Lower lobe of right lung (tissue), 2 donors: Measurements from ENCODE around the gene TIPIN. TPM values are rescaled to one million over a fixed set of nuclear protein-coding genes. Genes with fewer than 3 reads are reported as not detected.
A peak's percentile ranks its signal among the peaks of the same experiment; 100 is the strongest.

Experiments
- ATAC-seq, 2 donors: fragments of 200-7000 bp; cut with Tn5 transposase; one replicate each; pipeline ENCODE4 v1.9.1; 2020 to 2022; ENCODE audit warnings: mild to moderate bottlenecking in 2 of 2, moderate library complexity in 2 of 2
- DNase-seq: peaks from one replicate; pipeline ENCODE4 v3.0.0-alpha.2; 2020
- H3K27ac ChIP-seq: fragments of 200-600 bp; one replicate; pipeline ENCODE4 v1.8.0; 2022
- H3K27me3 ChIP-seq: fragments of 200-600 bp; one replicate; pipeline ENCODE4 v1.8.0; 2022; ENCODE audit warnings: low read depth
- H3K36me3 ChIP-seq: fragments of 200-600 bp; one replicate; pipeline ENCODE4 v1.8.0; 2022; ENCODE audit warnings: mild to moderate bottlenecking
- H3K4me1 ChIP-seq: fragments of 200-600 bp; one replicate; pipeline ENCODE4 v1.8.0; 2022
- H3K4me3 ChIP-seq: fragments of 200-600 bp; one replicate; pipeline ENCODE4 v1.8.0; 2022; ENCODE audit warnings: mild to moderate bottlenecking
- H3K9me3 ChIP-seq: fragments of 200-600 bp; one replicate; pipeline ENCODE4 v1.8.0; 2022
- intact Hi-C: fragments of 100-400 bp; cut with DNase I; formaldehyde crosslinking; loops from one replicate; pipeline ENCODE4 v1.11.0; 2022
- total RNA-seq: library from RNA; stranded (reverse); fragmentation: NEBNext Ultra II Directional; extraction: Animal tissue kit (Norgen Biotek cat#: 25700); gene quantifications from one replicate; pipeline ENCODE4 v1.2.1, GENCODE V29; 2021
- TF ChIP-seq, protein P1 (sequence below): fragments of 200-600 bp; IDR thresholded peaks from one replicate; pipeline ENCODE4 v1.8.0; 2022; ENCODE audit warnings: antibody characterized with exemption, mild to moderate bottlenecking
- donor health status: DM: no; HTN: yes; CAD: no; lungs with severe emphysema.

Gene TIPIN
- total RNA-seq, 1 donor from 2014 or later, result 6.9 TPM

DNA sequence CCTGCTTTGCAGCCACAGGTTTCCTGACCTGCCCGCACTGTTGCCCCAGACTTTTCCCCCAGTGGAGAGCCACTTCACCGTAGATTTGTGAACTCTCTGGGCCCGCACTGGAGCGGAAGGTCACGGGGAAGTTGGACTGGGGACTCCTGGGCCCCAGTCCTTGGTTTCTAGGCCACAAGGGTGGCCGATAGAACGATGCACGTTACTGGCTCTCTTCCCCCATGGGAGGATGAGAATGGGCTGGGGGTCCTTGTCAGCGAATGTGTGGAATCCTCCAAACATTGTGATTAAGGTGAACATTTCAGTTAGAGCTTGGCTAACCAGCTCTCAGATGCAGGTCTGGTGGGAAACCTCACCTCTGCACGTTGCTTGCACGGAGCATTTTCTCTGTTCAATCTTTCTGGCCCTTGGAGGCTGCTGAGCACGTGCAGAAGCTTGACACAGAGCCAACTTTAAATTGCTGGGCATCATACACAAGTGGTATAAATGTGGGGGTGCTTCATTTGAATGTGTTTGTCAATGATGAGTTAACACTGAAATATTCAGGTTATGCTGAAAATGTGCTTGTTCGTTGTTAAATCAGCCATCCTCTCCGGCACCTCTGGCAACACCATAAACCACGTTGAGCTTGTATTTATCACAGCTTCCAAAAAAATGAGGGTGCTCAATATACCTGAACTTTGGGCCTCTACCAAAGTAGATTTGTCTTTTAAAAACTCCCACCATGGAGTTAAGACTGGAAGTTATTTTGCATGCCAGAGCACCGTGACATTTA, 62.1 kb downstream of the TIPIN start:
- TF ChIP-seq, protein P1, sequence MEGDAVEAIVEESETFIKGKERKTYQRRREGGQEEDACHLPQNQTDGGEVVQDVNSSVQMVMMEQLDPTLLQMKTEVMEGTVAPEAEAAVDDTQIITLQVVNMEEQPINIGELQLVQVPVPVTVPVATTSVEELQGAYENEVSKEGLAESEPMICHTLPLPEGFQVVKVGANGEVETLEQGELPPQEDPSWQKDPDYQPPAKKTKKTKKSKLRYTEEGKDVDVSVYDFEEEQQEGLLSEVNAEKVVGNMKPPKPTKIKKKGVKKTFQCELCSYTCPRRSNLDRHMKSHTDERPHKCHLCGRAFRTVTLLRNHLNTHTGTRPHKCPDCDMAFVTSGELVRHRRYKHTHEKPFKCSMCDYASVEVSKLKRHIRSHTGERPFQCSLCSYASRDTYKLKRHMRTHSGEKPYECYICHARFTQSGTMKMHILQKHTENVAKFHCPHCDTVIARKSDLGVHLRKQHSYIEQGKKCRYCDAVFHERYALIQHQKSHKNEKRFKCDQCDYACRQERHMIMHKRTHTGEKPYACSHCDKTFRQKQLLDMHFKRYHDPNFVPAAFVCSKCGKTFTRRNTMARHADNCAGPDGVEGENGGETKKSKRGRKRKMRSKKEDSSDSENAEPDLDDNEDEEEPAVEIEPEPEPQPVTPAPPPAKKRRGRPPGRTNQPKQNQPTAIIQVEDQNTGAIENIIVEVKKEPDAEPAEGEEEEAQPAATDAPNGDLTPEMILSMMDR, result no peak
- H3K4me3 ChIP-seq, result peak overlapping the region; percentile 81
- peaks cover 29% of the 10 kb centered on the region for H3K4me1 ChIP-seq
- no peaks in the 10 kb centered on the region for H3K9me3 ChIP-seq
- peak; percentile 72 for DNase-seq
- no peaks in the 10 kb centered on the region for H3K27me3 ChIP-seq
- ATAC-seq, result peak; percentile 67 to 75
- peaks cover 13% of the 10 kb centered on the region for H3K36me3 ChIP-seq
- H3K27ac ChIP-seq, result peak overlapping the region; percentile 94
- intact Hi-C loops, result no loop called here

DNA sequence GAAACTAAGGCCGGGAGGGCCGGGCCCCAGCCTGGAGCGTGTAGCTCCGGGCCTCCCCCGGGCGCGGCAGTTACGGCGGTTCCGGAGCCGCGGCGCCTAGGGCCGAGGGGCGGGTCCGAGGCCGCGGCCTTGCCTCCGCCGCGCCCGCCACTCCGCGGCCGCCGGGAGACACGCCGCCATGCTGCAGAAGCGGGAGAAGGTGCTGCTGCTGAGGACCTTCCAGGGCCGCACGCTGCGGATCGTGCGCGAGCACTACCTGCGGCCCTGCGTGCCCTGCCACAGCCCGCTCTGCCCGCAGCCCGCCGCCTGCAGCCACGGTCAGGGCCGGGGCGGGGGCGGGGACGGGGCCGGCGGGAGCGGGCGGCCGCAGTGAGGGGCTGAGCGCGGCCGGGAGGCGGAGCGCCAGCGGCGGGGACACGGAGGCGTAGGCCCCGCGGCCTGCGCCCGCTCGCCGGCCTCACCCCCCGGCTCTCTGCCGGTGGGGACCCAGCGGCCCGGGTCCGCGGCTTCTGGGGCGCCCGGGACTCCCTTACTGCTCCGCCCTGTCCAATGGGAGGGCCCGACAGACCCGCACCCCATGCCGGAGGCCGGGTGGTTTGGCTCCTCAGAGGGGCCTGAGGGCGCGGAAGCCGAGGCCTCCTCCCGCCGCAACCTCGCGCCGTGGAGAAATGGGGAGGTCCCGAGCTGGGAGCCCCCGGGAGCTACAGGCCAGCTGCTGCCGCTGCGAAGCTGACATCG, 62.9 kb downstream of the TIPIN start, which contains the start of gene DIS3L:
DIS3L (plus strand) TSS at position 150 of the 738 bp plus-strand sequence; CDS start at position 179, 29 bp downstream.
- Histone ChIP-seq H3K4me1 (peaks cover 29% of the 10 kb centered on the region), H3K9me3 (no peaks in the 10 kb centered on the region), H3K36me3 (peaks cover 13% of the 10 kb centered on the region), H3K27me3 (no peaks in the 10 kb centered on the region), H3K27ac (peak within 1 kb of the TSS; percentile 94), H3K4me3 (peak within 1 kb of the TSS; percentile 81)
- TF ChIP-seq, protein P1, result no peak
- intact Hi-C loops, result no loop called here
- DNase-seq, result peak; percentile 76
- peak; percentile 93 to 95 for ATAC-seq

DNA sequence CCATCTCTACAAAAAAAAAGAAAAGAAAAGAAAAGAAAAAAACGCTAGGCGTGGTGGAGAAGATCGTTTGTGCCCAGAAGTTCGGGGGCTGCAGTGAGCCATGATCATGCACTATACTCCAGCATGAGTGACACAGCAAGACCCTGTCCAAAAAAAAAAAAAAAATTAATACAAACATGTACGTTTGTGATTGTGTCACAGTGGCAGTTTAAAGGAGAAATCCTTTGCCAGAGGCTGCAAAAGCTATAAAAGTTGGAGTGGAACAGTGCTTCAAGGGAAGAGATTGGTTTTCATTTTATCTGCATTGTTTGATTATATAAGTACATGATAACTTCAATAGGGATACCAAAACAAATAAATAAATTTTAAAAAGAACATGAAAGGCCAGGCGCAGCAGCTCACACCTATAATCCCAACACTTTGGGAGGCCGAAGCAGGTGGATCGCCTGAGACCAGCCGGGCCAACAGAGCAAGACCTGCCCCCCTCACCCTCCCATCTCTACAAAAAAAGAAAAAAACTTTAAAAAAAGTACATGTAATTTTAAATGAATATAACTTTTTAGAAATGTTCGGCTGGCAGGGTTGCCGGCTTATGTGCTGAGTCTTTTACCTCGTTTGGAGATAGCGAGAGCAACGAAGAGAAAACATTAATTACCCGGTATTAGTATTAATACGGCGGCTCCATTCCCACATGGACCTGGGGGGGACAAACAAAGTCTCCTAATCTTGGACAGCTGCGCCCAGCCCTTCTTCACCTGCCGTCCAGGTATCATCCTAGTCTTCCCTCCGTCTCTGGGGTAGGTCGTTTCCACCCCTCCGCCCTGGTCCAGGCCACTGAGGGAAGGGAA, 63.7 kb downstream of the TIPIN start:
- no peak for DNase-seq
- intact Hi-C loops, result no loop called here

DNA sequence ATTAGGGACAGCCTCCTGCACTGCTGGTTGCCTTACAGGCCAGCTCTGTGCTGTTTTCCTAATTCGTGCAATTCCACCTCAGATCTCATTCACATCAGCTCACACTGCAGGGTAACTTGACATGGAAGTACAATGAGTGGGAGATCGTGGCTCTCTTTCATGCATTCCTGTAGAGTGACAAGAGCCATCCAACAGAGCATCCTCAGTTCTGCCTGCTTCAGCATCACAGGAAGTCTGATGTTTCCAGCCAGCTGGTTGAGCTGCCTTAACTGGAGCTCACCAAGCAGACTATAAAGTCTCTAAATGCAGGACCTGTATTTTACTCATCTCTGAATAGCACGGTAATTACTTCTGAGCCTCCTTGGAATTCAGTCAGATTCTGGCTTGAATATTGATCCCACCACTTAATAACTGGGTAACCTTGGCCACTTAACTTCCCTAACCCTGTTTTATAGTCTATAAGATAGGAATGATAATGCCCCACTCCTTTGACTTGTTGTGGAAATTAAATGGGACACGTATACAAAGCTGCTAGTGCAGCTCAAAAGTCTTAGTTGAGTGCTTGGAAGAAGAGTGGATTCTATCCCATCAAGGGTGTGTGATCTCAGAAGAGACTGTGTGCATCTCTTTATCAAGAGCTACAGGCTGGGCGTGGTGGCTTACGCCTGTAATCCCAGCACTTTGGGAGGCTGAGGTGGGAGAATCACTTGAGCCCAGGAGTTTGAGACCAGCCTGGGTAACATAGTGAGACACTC, 64.5 kb downstream of the TIPIN start:
- intact Hi-C loops, result no loop called here
- TF ChIP-seq, protein P1, result no peak
- H3K4me1 ChIP-seq, result peaks cover 35% of the 10 kb centered on the region
- no peaks in the 10 kb centered on the region for H3K27me3 ChIP-seq
- H3K4me3 ChIP-seq, result no peak overlapping the region
- DNase-seq (no peak), ATAC-seq (no peak)
- H3K36me3 ChIP-seq, result peaks cover 4% of the 10 kb centered on the region
- no peaks in the 10 kb centered on the region for H3K9me3 ChIP-seq
- peak overlapping the region; percentile 94 for H3K27ac ChIP-seq

More for the DNA sequence above, 63.7 kb downstream of the TIPIN start:
- Histone ChIP-seq H3K36me3 (peaks cover 10% of the 10 kb centered on the region), H3K27me3 (no peaks in the 10 kb centered on the region), H3K4me1 (peaks cover 33% of the 10 kb centered on the region), H3K27ac (peak overlapping the region; percentile 94), H3K4me3 (peak overlapping the region; percentile 81), H3K9me3 (no peaks in the 10 kb centered on the region)
- peak in 1 of 2 donors; percentile 55 for ATAC-seq
- TF ChIP-seq, protein P1, result no peak
